H1 (cell line): ENCODE results near the gene FAM204A. TPM values are rescaled to one million over a fixed set of nuclear protein-coding genes. Genes with fewer than 3 reads are reported as not detected.

Experiments
- CTCF ChIA-PET: fragments of 300-600 bp; sonication (Branson Sonifier 250); formaldehyde crosslinking; loops from one replicate; lab custom pipeline; 2021; ENCODE audit not compliant: partially characterized antibody; lab: Charles Lee
- POLR2A ChIA-PET: fragments of 300-600 bp; sonication (Branson Sonifier 250); formaldehyde crosslinking; loops from one replicate; lab custom pipeline; 2021; ENCODE audit warnings: inconsistent platforms; ENCODE audit not compliant: partially characterized antibody; lab: Charles Lee
- DNase-seq, 2 experiments: peaks; one replicate each; pipeline versions ENCODE4 v3.0.0 to v3.0.0-alpha.2; 2010 to 2022; ENCODE audit warnings: low spot score in 2 of 2, low read depth in 1 of 2, mixed read lengths in 1 of 2
- FAIRE-seq: peaks from 2 replicates; lab custom pipeline; 2011; peaks lifted over from hg19 to GRCh38; lab: Jason Lieb, UNC
- H2AFZ ChIP-seq: 2 replicates; pipeline ENCODE4 v1.8.1; 2012; ENCODE audit warnings: low read length, inconsistent platforms
- H2AK5ac ChIP-seq: 2 replicates; pipeline ENCODE4 v1.6.1; 2013; ENCODE audit warnings: low read depth, low read length
- H2BK120ac ChIP-seq: replicated peaks from 2 replicates; pipeline ENCODE3; 2013; ENCODE audit warnings: low read depth, low read length, inconsistent platforms
- H2BK12ac ChIP-seq: 2 replicates; pipeline ENCODE4 v1.6.1; 2013; ENCODE audit warnings: low read depth, low read length
- H2BK15ac ChIP-seq: 2 replicates; pipeline ENCODE4 v1.6.1; 2013; ENCODE audit warnings: low read length
- H2BK20ac ChIP-seq: 2 replicates; pipeline ENCODE4 v1.6.1; 2013; ENCODE audit warnings: low read length
- H2BK5ac ChIP-seq: 2 replicates; pipeline ENCODE4 v1.6.1; 2013; ENCODE audit warnings: low read depth, low read length
- H3K14ac ChIP-seq: 2 replicates; pipeline ENCODE4 v1.6.1; 2013; ENCODE audit warnings: inconsistent platforms; ENCODE audit not compliant: insufficient read length
- H3K18ac ChIP-seq: 2 replicates; pipeline ENCODE4 v1.6.1; 2013; ENCODE audit warnings: low read length; ENCODE audit errors: extremely low read depth
- H3K23ac ChIP-seq: 2 replicates; pipeline ENCODE4 v1.6.1; 2013; ENCODE audit warnings: inconsistent platforms; ENCODE audit not compliant: insufficient read length
- H3K23me2 ChIP-seq: 2 replicates; pipeline ENCODE4 v1.6.1; 2013; ENCODE audit warnings: low read depth, low read length
- H3K27ac ChIP-seq: 2 replicates; pipeline ENCODE4 v1.6.1; 2011; ENCODE audit warnings: low read depth, low read length, inconsistent platforms
- H3K27me3 ChIP-seq, 4 experiments: replicated peaks in 1 of 4; 1 replicate in 1 of 4; 2 replicates in 3 of 4; pipeline versions ENCODE4 v1.6.1 to v1.8.1; 2011 to 2013; ENCODE audit warnings: low read length in 3 of 4, mild to moderate bottlenecking in 3 of 4, inconsistent platforms in 2 of 4, mixed read lengths in 2 of 4, moderate library complexity in 1 of 4; ENCODE audit not compliant: control insufficient read depth in 3 of 4, insufficient read depth in 3 of 4; ENCODE audit errors: extremely low read depth in 1 of 4
- H3K36me3 ChIP-seq, 4 experiments: 2 replicates each; pipeline versions ENCODE4 v1.6.1 to v1.8.1; 2011 to 2013; ENCODE audit warnings: mild to moderate bottlenecking in 4 of 4, low read length in 3 of 4, moderate library complexity in 2 of 4, control low read depth in 1 of 4, inconsistent platforms in 1 of 4; ENCODE audit not compliant: insufficient read depth in 4 of 4, control insufficient read depth in 2 of 4
- H3K4ac ChIP-seq: replicated peaks from 2 replicates; pipeline ENCODE3; 2013; ENCODE audit warnings: low read length, low read depth, mixed read lengths, inconsistent platforms; ENCODE audit not compliant: insufficient read length
- H3K4me1 ChIP-seq, 4 experiments: replicated peaks in 1 of 4; 1 replicate in 1 of 4; 2 replicates in 3 of 4; pipeline versions ENCODE4 v1.6.1 to v1.8.1; 2011 to 2013; ENCODE audit warnings: low read length in 3 of 4, inconsistent platforms in 2 of 4, mixed read lengths in 1 of 4; ENCODE audit not compliant: insufficient read depth in 4 of 4, control insufficient read depth in 3 of 4
- H3K4me2 ChIP-seq, 2 experiments: 2 replicates each; pipeline versions ENCODE4 v1.6.1 to v1.8.1; 2011 to 2013; ENCODE audit warnings: low read depth in 2 of 2, low read length in 2 of 2, control low read depth in 1 of 2, inconsistent platforms in 1 of 2, mild to moderate bottlenecking in 1 of 2; ENCODE audit not compliant: insufficient read depth in 1 of 2
- H3K4me3 ChIP-seq, 4 experiments: fragments of 200-600, 300-600 bp in 1 of 4; sonication (generic), shearing (Covaris generic), sonication (Bioruptor Twin) in 1 of 4; 2 replicates each; pipeline versions ENCODE4 v1.5.1 to v1.8.1; 2011 to 2016; ENCODE audit warnings: low read length in 4 of 4, low read depth in 3 of 4, control low read depth in 2 of 4, inconsistent platforms in 2 of 4, mild to moderate bottlenecking in 2 of 4, mixed read lengths in 1 of 4, moderate library complexity in 1 of 4; ENCODE audit not compliant: insufficient read depth in 2 of 4; ENCODE audit errors: extremely low read depth in 1 of 4
- H3K56ac ChIP-seq: replicated peaks from 2 replicates; pipeline ENCODE3; 2013; ENCODE audit warnings: low read depth, mild to moderate bottlenecking, mixed read lengths, low read length, inconsistent platforms; ENCODE audit not compliant: insufficient read length
- H3K79me1 ChIP-seq: 2 replicates; pipeline ENCODE4 v1.6.1; 2013; ENCODE audit warnings: low read depth, low read length, control low read depth
- H3K79me2 ChIP-seq, 2 experiments: 2 replicates each; pipeline versions ENCODE4 v1.6.1 to v1.8.1; 2012 to 2013; ENCODE audit warnings: low read length in 2 of 2, mild to moderate bottlenecking in 2 of 2, inconsistent platforms in 1 of 2; ENCODE audit not compliant: insufficient read depth in 2 of 2, control insufficient read depth in 1 of 2
- H3K9ac ChIP-seq, 4 experiments: replicated peaks in 1 of 4; 1 replicate in 1 of 4; 2 replicates in 3 of 4; pipeline versions ENCODE4 v1.6.1 to v1.8.1; 2011 to 2013; ENCODE audit warnings: low read depth in 3 of 4, low read length in 3 of 4, control low read depth in 2 of 4, mild to moderate bottlenecking in 2 of 4, moderate library complexity in 2 of 4, inconsistent platforms in 1 of 4; ENCODE audit errors: extremely low read depth in 1 of 4
- H3K9me3 ChIP-seq, 2 experiments: 2 replicates each; pipeline versions ENCODE4 v1.6.1 to v1.8.1; 2012 to 2013; ENCODE audit warnings: mild to moderate bottlenecking in 2 of 2, moderate library complexity in 2 of 2, control low read depth in 1 of 2, inconsistent platforms in 1 of 2, low read depth in 1 of 2, low read length in 1 of 2, mixed read lengths in 1 of 2; ENCODE audit not compliant: insufficient read depth in 2 of 2
- H4K20me1 ChIP-seq, 2 experiments: replicated peaks in 1 of 2; 2 replicates each; pipeline versions ENCODE3 to v1.8.1; 2011 to 2013; ENCODE audit warnings: inconsistent platforms in 2 of 2, low read length in 2 of 2, mild to moderate bottlenecking in 1 of 2; ENCODE audit not compliant: insufficient read depth in 2 of 2, control insufficient read depth in 1 of 2
- H4K5ac ChIP-seq: 2 replicates; pipeline ENCODE4 v1.6.1; 2013; ENCODE audit warnings: low read length, low read depth, mixed read lengths, inconsistent platforms; ENCODE audit not compliant: insufficient read length
- H4K8ac ChIP-seq: 2 replicates; pipeline ENCODE4 v1.8.0; 2013; ENCODE audit warnings: mild to moderate bottlenecking, moderate library complexity, low read length, inconsistent platforms; ENCODE audit not compliant: insufficient read depth; ENCODE audit errors: extremely low read depth
- H4K91ac ChIP-seq: replicated peaks from 2 replicates; pipeline ENCODE3; 2013; ENCODE audit warnings: low read length, mixed read lengths, inconsistent platforms; ENCODE audit not compliant: insufficient read length
- BACH1 ChIP-seq: IDR thresholded peaks from 2 replicates; pipeline ENCODE4 v1.6.1; 2012; ENCODE audit warnings: low read length, improper control_type of control experiment
- BRCA1 ChIP-seq: IDR thresholded peaks from 2 replicates; pipeline ENCODE4 v1.6.1; 2012; ENCODE audit warnings: low read depth, low read length, improper control_type of control experiment
- CBX5 ChIP-seq: fragments of 300-800, 300-1000 bp; sonication (generic); IDR thresholded peaks from 2 replicates; pipeline ENCODE4 v1.7.1; 2016; ENCODE audit warnings: antibody characterized with exemption, low read length, low read depth
- FOSL1 ChIP-seq: IDR thresholded peaks from 2 replicates; pipeline ENCODE4 v1.6.1; 2011; ENCODE audit warnings: mild to moderate bottlenecking, low read depth, low read length, moderate library complexity; ENCODE audit not compliant: insufficient read depth
- JUND ChIP-seq: IDR thresholded peaks from 2 replicates; pipeline ENCODE4 v1.6.1; 2011; ENCODE audit warnings: mild to moderate bottlenecking, improper control_type of control experiment, low read length
- KDM5A ChIP-seq: fragments of 200-600 bp; IDR thresholded peaks from 2 replicates; pipeline ENCODE4 v1.7.1; 2012; ENCODE audit warnings: mild to moderate bottlenecking, low read length, inconsistent platforms, mixed read lengths
- MAFK ChIP-seq: IDR thresholded peaks from 2 replicates; pipeline ENCODE4 v1.6.1; 2012; ENCODE audit warnings: low read depth, mild to moderate bottlenecking, improper control_type of control experiment, low read length
- PHF8 ChIP-seq: fragments of 200-600 bp; sonication (generic); conservative IDR thresholded peaks from 2 replicates; pipeline ENCODE4 v1.7.1; 2012; ENCODE audit warnings: low read depth, mild to moderate bottlenecking, inconsistent platforms, low read length, moderate library complexity
- RAD21 ChIP-seq, 2 experiments: IDR thresholded peaks in 1 of 2; conservative IDR thresholded peaks in 1 of 2; 2 replicates each; pipeline ENCODE4 v1.6.1; 2011; ENCODE audit warnings: low read depth in 2 of 2, low read length in 2 of 2, improper control_type of control experiment in 1 of 2, inconsistent platforms in 1 of 2, mild to moderate bottlenecking in 1 of 2, moderate library complexity in 1 of 2
- SAP30 ChIP-seq: fragments of 300-600 bp; sonication (generic); IDR thresholded peaks from 2 replicates; pipeline ENCODE4 v1.7.1; 2012; ENCODE audit warnings: low read length, moderate library complexity, mild to moderate bottlenecking, inconsistent platforms; ENCODE audit not compliant: insufficient read depth, insufficient replicate concordance
- SIRT6 ChIP-seq: IDR thresholded peaks from one replicate; pipeline ENCODE4 v1.7.1; 2012; ENCODE audit warnings: low read length, inconsistent platforms
- TCF12 ChIP-seq: IDR thresholded peaks from 2 replicates; pipeline ENCODE4 v1.6.1; 2011; ENCODE audit warnings: low read depth, mild to moderate bottlenecking, low read length
- WGBS, 2 experiments: shearing (Covaris generic) in 1 of 2; methylation state at CpG; one replicate each; pipeline versions ENCODE4 v1.1.6 to v1.1.7; 2013 to 2015; ENCODE audit warnings: low lambda C conversion rate in 2 of 2, mixed read lengths in 2 of 2, inconsistent platforms in 1 of 2, low coverage in 1 of 2, missing lambda C conversion rate in 1 of 2; ENCODE audit not compliant: insufficient replicate concordance in 2 of 2, insufficient coverage in 1 of 2, insufficient read length in 1 of 2; ENCODE audit errors: extremely low coverage in 1 of 2, missing lambda C conversion rate in 1 of 2; 5-methylcytosine and 5-hydroxymethylcytosine counted together
- polyA plus RNA-seq, 7 experiments: library from polyadenylated mRNA; depleted of rRNA in 3 of 7; stranded (reverse) in 5 of 7; unstranded in 2 of 7; fragments of >200 nt in 5 of 7; fragments of 200-250 nt in 2 of 7; gene quantifications; 1 replicate in 5 of 7; 2 replicates in 1 of 7; 4 replicates in 1 of 7; pipeline versions ENCODE4 v1.2.1 to v1.2.3, GENCODE V29; 2011 to 2013; ENCODE audit warnings: missing spikeins in 2 of 7, mixed read lengths in 2 of 7
- total RNA-seq: library from RNA; stranded (reverse); fragmentation: NEBNext Ultra II Directional; extraction: Animal tissue kit (Norgen Biotek cat#: 25700); gene quantifications from 2 replicates; pipeline ENCODE4 v1.2.1, GENCODE V29; 2021
- TF ChIP-seq, protein P1 (sequence below): IDR thresholded peaks from 2 replicates; pipeline ENCODE4 v1.6.1; 2012; ENCODE audit warnings: low read length, inconsistent platforms

The FAM204A gene
- total and polyA plus RNA-seq, 2 of the 8 experiments (the other 6 are each of a cell fraction or from before 2014, with no cell fraction given): 4.9 to 37.4 TPM

DNA sequence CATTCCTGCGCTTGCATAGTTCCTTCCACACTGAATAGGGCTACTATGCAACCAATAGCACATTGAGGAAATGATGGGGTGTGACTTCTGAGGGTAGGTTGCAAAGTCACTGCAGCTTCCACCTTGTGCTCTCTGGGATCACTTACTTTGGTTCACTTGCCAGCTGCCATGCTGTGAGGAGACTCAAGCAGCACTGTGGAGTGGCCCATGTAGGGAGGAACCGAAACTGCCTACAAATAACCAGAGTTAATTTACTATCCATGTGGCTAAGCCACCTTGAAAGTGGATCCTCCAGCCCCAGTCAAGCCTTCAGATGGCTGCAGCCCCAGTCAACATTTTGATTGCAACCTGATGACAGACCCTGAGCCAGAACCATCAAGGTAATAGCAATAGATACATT is 64.3 kb downstream of the FAM204A start:
- no peaks in the 10 kb centered on the region for H3K79me1 ChIP-seq
- H4K91ac ChIP-seq: no peak overlapping the region
- peaks cover 0 to 6% of the 10 kb centered on the region in 2 experiments; a peak in 2 of 4 replicates for H3K9me3 ChIP-seq
- no peak overlapping the region for H3K18ac ChIP-seq
- no peak overlapping the region for H3K56ac ChIP-seq
- H2BK120ac ChIP-seq: no peak overlapping the region
- H3K23ac ChIP-seq: no peak overlapping the region
- H4K5ac ChIP-seq: no peak overlapping the region
- H2BK12ac ChIP-seq: no peak overlapping the region
- no peak overlapping the region for H3K4me2 ChIP-seq
- H4K8ac ChIP-seq: no peak overlapping the region
- peaks cover 0 to 2% of the 10 kb centered on the region in 2 experiments for H4K20me1 ChIP-seq
- H2BK20ac ChIP-seq: no peak overlapping the region
- H3K79me2 ChIP-seq: no peaks in the 10 kb centered on the region
- POLR2A ChIA-PET: no interaction called here
- no peak overlapping the region for H3K14ac ChIP-seq
- no peaks in the 10 kb centered on the region for H3K36me3 ChIP-seq
- no peak overlapping the region for H2AFZ ChIP-seq
- no peak overlapping the region for H2AK5ac ChIP-seq
- no peak overlapping the region for H3K4me3 ChIP-seq
- H2BK5ac ChIP-seq: no peak overlapping the region
- peaks cover 0 to 1% (median 0%) of the 10 kb centered on the region in 4 experiments; a peak in 1 of 7 replicates for H3K4me1 ChIP-seq
- H3K9ac ChIP-seq: no peak overlapping the region
- CTCF ChIA-PET: interaction anchor here (1.0 kb wide), 1 partner anchor 18 kb away, joined by 4 read pairs; no protein-coding TSS in a partner anchor
- no peak overlapping the region for H2BK15ac ChIP-seq
- H3K4ac ChIP-seq: no peak overlapping the region
- no peaks in the 10 kb centered on the region for H3K27me3 ChIP-seq
- DNase-seq (no peak), FAIRE-seq (no peak)
- 94% methylated on average over 2 of the region's 2 CpGs; no CpG with 5 or more reads in 1 of the 2 experiments for WGBS, 2 experiments
- no peak overlapping the region for H3K27ac ChIP-seq
- peaks cover 5% of the 10 kb centered on the region for H3K23me2 ChIP-seq
- TF ChIP-seq, protein P1, sequence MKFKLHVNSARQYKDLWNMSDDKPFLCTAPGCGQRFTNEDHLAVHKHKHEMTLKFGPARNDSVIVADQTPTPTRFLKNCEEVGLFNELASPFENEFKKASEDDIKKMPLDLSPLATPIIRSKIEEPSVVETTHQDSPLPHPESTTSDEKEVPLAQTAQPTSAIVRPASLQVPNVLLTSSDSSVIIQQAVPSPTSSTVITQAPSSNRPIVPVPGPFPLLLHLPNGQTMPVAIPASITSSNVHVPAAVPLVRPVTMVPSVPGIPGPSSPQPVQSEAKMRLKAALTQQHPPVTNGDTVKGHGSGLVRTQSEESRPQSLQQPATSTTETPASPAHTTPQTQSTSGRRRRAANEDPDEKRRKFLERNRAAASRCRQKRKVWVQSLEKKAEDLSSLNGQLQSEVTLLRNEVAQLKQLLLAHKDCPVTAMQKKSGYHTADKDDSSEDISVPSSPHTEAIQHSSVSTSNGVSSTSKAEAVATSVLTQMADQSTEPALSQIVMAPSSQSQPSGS: no peak
- TF ChIP-seq SIRT6 (no peak), TCF12 (no peak), SAP30 (no peak), BACH1 (no peak), PHF8 (no peak), BRCA1 (no peak), KDM5A (no peak), RAD21 (IDR thresholded peaks at IDR 0.05 in 1 of 2, conservative IDR thresholded peaks at IDR 0.05 in 1 of 2; ENCODE audit: low read depth in 2 of 2, low read length in 2 of 2) (no peak), CBX5 (no peak), JUND (no peak), FOSL1 (no peak), MAFK (no peak)
